Effector memory CD4-positive, alpha-beta T cell (primary cell): ENCODE data around the gene PNLDC1.
"Not testable (repeated sequence)": the region's sequence is repeated elsewhere in the genome, so short reads cannot be mapped to it uniquely, and the experiment has no call there.

ENCODE experiments used
- DNase-seq, 3 donors: peaks; one replicate each; pipeline ENCODE4 v3.0.0-alpha.2; 2020
- H3K27ac ChIP-seq: 2 replicates; pipeline ENCODE4 v1.7.0; 2013; ENCODE audit warnings: mild to moderate bottlenecking, low read length, moderate library complexity; ENCODE audit not compliant: insufficient read depth, poor library complexity, severe bottlenecking
- H3K27me3 ChIP-seq: replicated peaks from 2 replicates; pipeline ENCODE4 v1.7.0; 2013; ENCODE audit warnings: mild to moderate bottlenecking, low read length; ENCODE audit not compliant: insufficient read depth, control insufficient read depth, poor library complexity, severe bottlenecking
- H3K36me3 ChIP-seq: 2 replicates; pipeline ENCODE4 v1.7.0; 2013; ENCODE audit warnings: mild to moderate bottlenecking, low read length, moderate library complexity; ENCODE audit not compliant: control insufficient read depth, insufficient read depth
- H3K4me1 ChIP-seq: 2 replicates; pipeline ENCODE4 v1.7.0; 2013; ENCODE audit warnings: low read length, mild to moderate bottlenecking; ENCODE audit not compliant: control insufficient read depth, insufficient read depth, poor library complexity, severe bottlenecking
- H3K4me3 ChIP-seq: 2 replicates; pipeline ENCODE4 v1.7.0; 2013; ENCODE audit warnings: low read length, low read depth, mild to moderate bottlenecking; ENCODE audit not compliant: insufficient read depth, poor library complexity, severe bottlenecking
- H3K9me3 ChIP-seq: 2 replicates; pipeline ENCODE4 v1.7.0; 2013; ENCODE audit warnings: mild to moderate bottlenecking, low read length, moderate library complexity; ENCODE audit not compliant: control insufficient read depth

PNLDC1 gene

GRCh38 chr6:159848552-159848951 lies 48.5 kb downstream of the PNLDC1 start:
- not testable (repeated sequence) for H3K27me3 ChIP-seq, H3K27ac ChIP-seq, H3K9me3 ChIP-seq, H3K36me3 ChIP-seq, DNase-seq, H3K4me3 ChIP-seq, H3K4me1 ChIP-seq

- H3K27me3 ChIP-seq, H3K9me3 ChIP-seq, H3K4me1 ChIP-seq, H3K4me3 ChIP-seq, DNase-seq, H3K27ac ChIP-seq, H3K36me3 ChIP-seq: not testable (repeated sequence)
These were observed 49.8 kb downstream of the PNLDC1 start for GRCh38 chr6:159849851-159850250.

- no peaks in the 10 kb centered on the region for H3K36me3 ChIP-seq
- no peak overlapping the region for H3K27ac ChIP-seq
- H3K27me3 ChIP-seq: no peaks in the 10 kb centered on the region
- no peaks in the 10 kb centered on the region for H3K4me1 ChIP-seq
- H3K4me3 ChIP-seq: no peak overlapping the region
- DNase-seq: no peak
- peaks cover 1% of the 10 kb centered on the region for H3K9me3 ChIP-seq
These were observed 52.8 kb downstream of the PNLDC1 start for GRCh38 chr6:159852877-159853276.

GRCh38 chr6:159853754-159854153 lies 53.7 kb downstream of the PNLDC1 start:
- Histone ChIP-seq H3K36me3 (no peaks in the 10 kb centered on the region), H3K4me3 (no peak overlapping the region), H3K9me3 (peaks cover 4% of the 10 kb centered on the region), H3K27ac (no peak overlapping the region), H3K4me1 (no peaks in the 10 kb centered on the region), H3K27me3 (no peaks in the 10 kb centered on the region)
- DNase-seq: no peak

- Histone ChIP-seq H3K27me3 (no peaks in the 10 kb centered on the region), H3K4me1 (no peaks in the 10 kb centered on the region), H3K9me3 (peaks cover 4% of the 10 kb centered on the region), H3K27ac (no peak overlapping the region), H3K4me3 (no peak overlapping the region), H3K36me3 (no peaks in the 10 kb centered on the region)
- no peak for DNase-seq
These were observed 54.9 kb downstream of the PNLDC1 start for GRCh38 chr6:159854959-159855358.

GRCh38 chr6:159858259-159858658 lies 58.2 kb downstream of the PNLDC1 start:
- H3K4me3 ChIP-seq: no peak overlapping the region
- no peak overlapping the region for H3K27ac ChIP-seq
- peaks cover 4% of the 10 kb centered on the region for H3K9me3 ChIP-seq
- no peaks in the 10 kb centered on the region for H3K36me3 ChIP-seq
- DNase-seq: no peak
- no peaks in the 10 kb centered on the region for H3K4me1 ChIP-seq
- H3K27me3 ChIP-seq: no peaks in the 10 kb centered on the region

- Histone ChIP-seq H3K9me3 (peaks cover 4% of the 10 kb centered on the region), H3K4me1 (no peaks in the 10 kb centered on the region), H3K4me3 (no peak overlapping the region), H3K27me3 (no peaks in the 10 kb centered on the region), H3K27ac (no peak overlapping the region), H3K36me3 (no peaks in the 10 kb centered on the region)
- DNase-seq: no peak
These were observed 60.4 kb downstream of the PNLDC1 start for GRCh38 chr6:159860482-159860881.

GRCh38 chr6:159862103-159862502 lies 62.0 kb downstream of the PNLDC1 start:
- H3K4me1 ChIP-seq: no peaks in the 10 kb centered on the region
- no peak overlapping the region for H3K4me3 ChIP-seq
- H3K9me3 ChIP-seq: peaks cover 4% of the 10 kb centered on the region
- no peaks in the 10 kb centered on the region for H3K27me3 ChIP-seq
- H3K27ac ChIP-seq: no peak overlapping the region
- no peaks in the 10 kb centered on the region for H3K36me3 ChIP-seq
- DNase-seq: no peak

GRCh38 chr6:159863341-159863740 lies 63.3 kb downstream of the PNLDC1 start:
- H3K27me3 ChIP-seq, H3K4me3 ChIP-seq, DNase-seq, H3K36me3 ChIP-seq, H3K4me1 ChIP-seq, H3K27ac ChIP-seq, H3K9me3 ChIP-seq: not testable (repeated sequence)

GRCh38 chr6:159865226-159865920 lies 65.3 kb downstream of the PNLDC1 start:
- H3K27ac ChIP-seq: no peak overlapping the region
- no peaks in the 10 kb centered on the region for H3K27me3 ChIP-seq
- no peak for DNase-seq
- H3K9me3 ChIP-seq: no peaks in the 10 kb centered on the region
- H3K4me3 ChIP-seq: no peak overlapping the region
- no peaks in the 10 kb centered on the region for H3K4me1 ChIP-seq
- H3K36me3 ChIP-seq: no peaks in the 10 kb centered on the region
